GM18519 (cell line): ENCODE measurements around the gene TNK2.
"Not testable (repeated sequence)": the region's sequence is repeated elsewhere in the genome, so short reads cannot be mapped to it uniquely, and the experiment has no call there.

Experiments used
- ATAC-seq: cut with Tn5 transposase; IDR thresholded peaks from one replicate; pipeline ENCODE4 v1.9.1; 2021; ENCODE audit warnings: mild to moderate bottlenecking, moderate library complexity; ENCODE audit not compliant: unreplicated experiment, low FRiP score

The TNK2 gene

GRCh38 chr3:195907934-195908693 is at the start of gene TNK2:
Gene TNK2, minus strand, starts transcription at chr3:195908551. Its CDS starts 19,963 bp downstream, at chr3:195888588.
- no peak for ATAC-seq

GRCh38 chr3:195956577-195956976 is 48.2 kb upstream of the TNK2 start:
- ATAC-seq: no peak

GRCh38 chr3:195955416-195955841 is 47.1 kb upstream of the TNK2 start:
- ATAC-seq: not testable (repeated sequence)

GRCh38 chr3:195954752-195955119 is 46.4 kb upstream of the TNK2 start:
- ATAC-seq: peak; percentile 23

- peak; percentile 94 for ATAC-seq
These were observed 45.9 kb upstream of the TNK2 start for GRCh38 chr3:195954052-195954751.

- ATAC-seq: not testable (repeated sequence)
These were observed 44.2 kb upstream of the TNK2 start for GRCh38 chr3:195952590-195952989.

GRCh38 chr3:195951443-195952177 is 43.3 kb upstream of the TNK2 start:
- ATAC-seq: not testable (repeated sequence)

GRCh38 chr3:195950731-195951130 is 42.4 kb upstream of the TNK2 start:
- ATAC-seq: not testable (repeated sequence)

- not testable (repeated sequence) for ATAC-seq
These were observed 41.8 kb upstream of the TNK2 start for GRCh38 chr3:195950164-195950563.

- not testable (repeated sequence) for ATAC-seq
These were observed 38.8 kb upstream of the TNK2 start for GRCh38 chr3:195946910-195947699.

- ATAC-seq: not testable (repeated sequence)
These were observed 33.0 kb upstream of the TNK2 start for GRCh38 chr3:195941265-195941815.

- ATAC-seq: not testable (repeated sequence)
These were observed 32.5 kb upstream of the TNK2 start for GRCh38 chr3:195940806-195941205.

- ATAC-seq: not testable (repeated sequence)
These were observed 31.4 kb upstream of the TNK2 start for GRCh38 chr3:195939526-195940470.

- ATAC-seq: not testable (repeated sequence)
These were observed 24.7 kb upstream of the TNK2 start for GRCh38 chr3:195933044-195933430.

GRCh38 chr3:195932418-195933043 is 24.2 kb upstream of the TNK2 start:
- ATAC-seq: no peak

- no peak for ATAC-seq
These were observed 23.4 kb upstream of the TNK2 start for GRCh38 chr3:195931582-195932273.

GRCh38 chr3:195929452-195929851 is 21.1 kb upstream of the TNK2 start:
- no peak for ATAC-seq

- no peak for ATAC-seq
These were observed 13.0 kb upstream of the TNK2 start for GRCh38 chr3:195921334-195921791.
